ENCODE results near the gene PITX1. TPM values are rescaled to one million over a fixed set of nuclear protein-coding genes. Genes with fewer than 3 reads are reported as not detected.
A peak's percentile ranks its signal among the peaks of the same experiment; 100 is the strongest.

PITX1 gene
- total RNA-seq, 1 experiment from 2014 or later, result 45.3 TPM

DNA sequence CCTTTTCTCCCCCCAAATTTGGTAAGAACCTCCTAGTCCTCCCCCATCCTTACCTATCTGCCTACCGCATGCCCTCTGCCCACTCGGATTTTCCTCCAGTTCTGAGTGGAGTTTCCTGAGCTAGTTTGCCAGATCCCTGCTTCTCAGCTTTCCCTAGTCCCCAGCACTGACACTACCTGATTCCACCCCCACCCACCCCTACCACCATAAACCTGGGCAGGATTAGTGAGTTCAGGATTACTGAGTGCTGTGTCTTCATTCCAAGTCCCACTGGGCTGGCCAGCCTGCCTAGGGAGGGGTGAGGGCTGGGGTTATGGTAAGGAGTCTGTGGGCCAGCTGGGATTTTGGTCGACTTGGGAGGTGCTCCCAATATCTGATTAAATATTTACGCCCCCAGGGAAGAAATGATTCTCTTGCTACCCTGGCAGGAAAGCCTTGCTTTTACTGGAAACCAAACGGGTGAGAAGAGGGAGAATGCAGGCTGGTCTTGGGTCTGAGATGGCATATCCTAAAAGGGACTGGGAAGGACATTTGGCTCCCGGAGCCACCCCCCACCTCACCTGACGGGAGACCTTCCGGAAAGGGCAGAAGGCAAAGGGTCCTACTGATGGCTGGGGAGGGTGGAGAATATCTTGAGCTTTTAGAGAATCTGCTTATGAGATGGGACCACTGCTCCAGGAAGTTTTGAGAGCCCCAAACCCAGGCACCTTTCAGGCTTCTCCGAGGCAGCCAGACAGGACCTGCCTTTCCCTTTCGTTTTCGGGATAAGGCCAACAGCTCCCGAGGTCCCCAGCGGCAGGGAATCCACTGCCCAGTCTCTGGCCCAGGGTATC is 3.7 kb downstream of the PITX1 start:
- no peak for DNase-seq (ENCODE audit: extremely low read depth, low read depth)

DNA sequence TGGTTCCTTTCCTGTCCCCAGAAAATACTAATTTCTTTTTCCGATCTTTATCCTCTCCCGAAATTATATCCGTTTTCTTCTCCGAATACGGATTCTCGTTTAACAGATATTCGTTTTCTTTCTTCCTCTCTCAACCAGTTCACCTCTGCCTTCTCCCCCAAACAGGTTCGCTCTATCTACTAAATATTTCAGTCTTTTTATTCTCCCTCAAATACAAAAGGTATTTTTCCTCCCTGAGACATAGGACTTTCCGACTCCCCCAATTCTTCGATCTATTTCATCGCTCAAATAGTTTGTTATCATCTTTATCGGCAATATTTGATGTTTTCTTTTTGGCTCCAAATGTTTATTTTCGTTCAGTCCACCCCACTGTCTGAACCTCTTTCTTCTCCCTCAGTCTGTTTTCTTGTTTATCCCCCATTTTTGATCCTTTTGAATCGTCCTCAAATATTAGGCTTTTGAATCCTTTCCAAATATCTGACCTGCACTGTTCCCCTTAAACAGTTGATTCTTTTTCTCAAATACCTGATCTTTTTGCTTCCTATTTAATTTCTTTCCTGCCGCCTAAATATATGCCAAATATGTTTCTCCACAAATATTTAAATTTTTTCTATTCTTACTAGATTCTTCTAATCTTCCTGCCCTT is 4.4 kb downstream of the PITX1 start:
- no peak for DNase-seq (ENCODE audit: extremely low read depth, low read depth)

DNA sequence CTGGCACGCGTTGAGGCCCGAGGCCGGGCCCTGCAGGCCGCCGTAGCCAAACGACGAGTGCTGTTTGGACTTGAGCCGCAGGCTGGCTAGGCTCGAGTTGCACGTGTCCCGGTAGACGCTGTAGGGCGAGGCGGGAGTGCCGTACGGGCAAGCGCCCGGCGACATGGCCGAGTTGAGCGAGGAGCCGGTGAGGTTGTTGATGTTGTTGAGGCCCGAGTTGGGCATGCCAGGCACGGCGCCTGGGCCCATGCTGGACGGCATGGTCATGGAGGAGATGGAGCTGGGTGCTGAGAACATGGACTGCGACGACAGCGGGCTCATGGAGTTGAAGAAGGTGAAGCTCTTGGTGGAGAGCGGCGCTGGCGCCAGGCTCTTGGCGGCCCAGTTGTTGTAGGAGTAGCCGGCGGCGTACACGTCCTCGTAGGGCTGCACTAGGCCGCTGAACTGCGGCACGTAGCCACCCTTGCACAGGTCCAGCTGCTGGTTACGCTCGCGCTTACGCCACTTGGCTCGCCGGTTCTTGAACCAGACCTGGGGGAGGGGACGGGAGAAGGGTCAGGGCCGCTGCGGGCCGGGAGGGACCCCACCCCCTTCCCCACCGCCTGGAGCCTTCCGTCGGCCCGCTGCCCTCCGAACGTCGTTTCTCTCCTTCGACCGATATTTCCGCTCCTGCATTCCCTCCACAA is 5.1 kb downstream of the PITX1 start:
- no peak for DNase-seq (ENCODE audit: extremely low read depth, low read depth)

DNA sequence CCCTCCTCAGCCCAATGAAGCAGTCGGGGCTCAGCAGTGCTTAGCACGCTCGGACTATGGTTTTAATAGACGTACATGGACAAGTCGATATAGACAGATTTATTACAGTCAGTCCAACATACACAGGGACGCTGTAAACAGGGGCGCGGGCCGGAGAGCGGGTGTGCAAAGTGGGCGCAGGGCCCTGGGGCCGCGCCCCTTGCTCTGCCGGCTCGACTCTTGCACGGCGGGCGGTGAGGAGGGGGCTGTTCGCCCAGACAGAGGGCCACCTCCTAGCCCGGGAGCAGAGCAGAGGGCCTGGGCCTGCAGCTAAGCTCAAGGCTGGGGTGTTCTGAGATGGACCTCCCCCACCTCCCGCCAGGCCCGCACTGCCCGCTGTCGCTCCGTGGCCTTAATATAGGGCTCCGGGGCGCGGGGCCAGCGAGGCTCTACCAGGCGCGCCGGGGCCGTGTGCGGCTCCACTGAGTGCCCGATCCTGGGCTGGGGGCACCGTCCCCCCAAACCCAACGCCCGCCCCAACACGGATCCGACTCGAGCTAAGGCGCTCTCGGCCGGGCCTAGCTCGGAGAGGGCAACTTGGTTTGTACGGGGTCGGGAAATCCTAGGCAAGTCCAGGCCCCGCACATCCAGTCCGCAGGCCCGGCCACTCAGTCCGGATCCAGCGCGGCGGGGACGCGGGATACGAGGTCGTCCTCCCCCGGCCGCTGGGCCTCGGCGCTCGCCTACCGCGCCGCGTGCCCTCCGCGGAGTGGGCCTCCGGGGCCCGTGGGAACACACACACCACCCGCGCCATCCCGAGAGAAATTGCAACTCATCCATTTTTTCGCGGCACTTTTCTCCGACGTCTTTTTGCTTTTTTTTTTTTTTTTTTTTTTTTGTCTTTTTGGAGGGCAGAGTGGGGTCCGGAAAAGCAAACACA is 6.1 kb downstream of the PITX1 start:
- no peak for DNase-seq (ENCODE audit: extremely low read depth, low read depth)

DNA sequence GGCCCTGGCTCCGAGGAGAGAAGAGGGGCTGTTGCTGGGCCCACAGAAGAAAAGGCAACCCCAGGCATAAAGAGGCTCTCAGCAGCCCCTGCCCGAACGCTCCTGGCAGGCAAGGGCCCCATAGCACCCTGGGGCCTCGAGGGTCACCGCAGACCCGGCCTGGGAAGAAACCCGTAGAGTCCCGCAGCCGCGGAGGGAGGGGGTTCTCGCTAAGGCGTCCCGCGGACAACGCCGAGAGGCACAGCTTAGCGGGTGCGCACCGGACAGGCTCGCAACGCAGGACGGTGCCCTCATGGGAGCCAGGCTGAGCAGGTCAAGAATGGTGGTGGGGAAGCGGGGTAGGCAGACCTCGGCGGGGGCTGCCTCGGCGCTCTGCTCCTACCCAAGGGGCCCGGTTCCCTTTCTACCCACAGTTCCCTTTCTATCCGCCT is 6.7 kb downstream of the PITX1 start:
- no peak for DNase-seq (ENCODE audit: extremely low read depth, low read depth)

DNA sequence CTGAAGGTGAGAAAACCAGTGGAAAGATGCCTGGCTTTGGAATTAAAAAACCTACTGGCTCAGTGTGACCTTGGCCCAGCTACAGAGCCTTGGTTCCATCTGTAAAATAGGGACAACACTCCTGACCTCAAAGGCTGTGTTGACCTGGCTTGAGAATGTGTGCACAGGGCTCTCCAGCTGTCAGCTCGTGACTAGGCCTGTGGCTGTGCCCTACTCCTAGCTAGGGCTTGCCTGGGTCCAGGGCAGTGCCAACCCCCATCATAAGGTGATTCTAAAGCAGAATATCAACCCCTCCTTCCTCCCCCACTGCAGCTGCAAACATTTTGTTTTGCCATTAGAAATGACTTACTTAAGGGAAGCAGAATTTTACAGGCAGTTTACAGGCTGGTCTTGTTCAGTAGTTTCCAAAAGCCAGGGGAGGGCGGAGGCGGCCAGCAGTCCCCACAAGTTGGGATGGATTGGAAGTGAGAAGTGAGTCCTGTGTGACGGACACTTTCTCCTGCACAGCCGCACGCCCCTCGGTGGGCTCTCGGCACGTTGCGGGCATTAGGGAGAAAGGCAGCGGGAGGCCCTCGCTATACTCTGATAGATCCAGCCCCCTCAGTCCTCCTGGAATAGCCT is 7.3 kb downstream of the PITX1 start:
- no peak for DNase-seq (ENCODE audit: extremely low read depth, low read depth)

DNA sequence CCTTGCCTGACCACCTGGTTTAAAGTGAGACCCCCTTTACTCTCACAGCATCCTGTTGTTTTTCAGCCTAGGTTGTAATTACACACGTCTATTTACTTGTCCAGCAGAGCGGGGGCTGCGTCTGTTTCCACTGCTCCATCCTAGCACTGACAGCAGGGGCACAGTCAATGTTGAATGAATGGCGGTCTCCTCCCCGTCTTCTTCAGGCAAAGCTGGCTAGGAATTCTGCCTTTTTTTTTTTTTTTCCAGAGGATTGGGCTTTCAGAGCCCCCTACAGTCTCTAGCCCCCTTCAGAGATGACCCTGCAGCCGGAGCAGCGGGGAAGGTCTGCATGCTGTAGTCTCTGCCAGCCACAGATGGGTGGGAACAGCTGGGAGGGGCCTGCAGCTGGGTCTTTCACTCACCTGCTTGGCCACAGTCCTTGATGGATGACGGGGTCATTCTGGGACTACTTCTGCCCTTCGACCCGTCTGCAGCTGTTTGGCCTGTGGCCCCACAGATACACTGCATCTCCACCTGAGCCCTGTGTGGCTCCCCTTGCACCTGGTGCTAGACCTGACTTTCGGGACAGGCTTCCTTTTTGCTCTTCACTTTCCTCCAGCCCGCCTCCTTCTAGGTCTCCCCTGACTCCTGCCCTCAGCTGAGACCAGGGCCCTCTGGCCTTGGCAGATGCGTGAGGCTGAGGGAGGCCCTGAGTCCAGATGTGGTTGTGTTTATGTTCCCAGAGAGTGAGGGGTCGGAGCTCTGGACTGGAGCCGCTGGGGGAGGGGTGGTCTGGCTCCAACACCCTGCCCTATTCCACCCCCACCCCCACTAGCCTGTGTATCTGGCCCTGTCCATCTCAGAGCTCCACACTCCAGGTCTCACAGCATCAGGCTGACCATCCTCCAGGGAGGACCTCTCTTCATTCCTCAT is 8.0 kb downstream of the PITX1 start:
- no peak for DNase-seq (ENCODE audit: extremely low read depth, low read depth)

DNA sequence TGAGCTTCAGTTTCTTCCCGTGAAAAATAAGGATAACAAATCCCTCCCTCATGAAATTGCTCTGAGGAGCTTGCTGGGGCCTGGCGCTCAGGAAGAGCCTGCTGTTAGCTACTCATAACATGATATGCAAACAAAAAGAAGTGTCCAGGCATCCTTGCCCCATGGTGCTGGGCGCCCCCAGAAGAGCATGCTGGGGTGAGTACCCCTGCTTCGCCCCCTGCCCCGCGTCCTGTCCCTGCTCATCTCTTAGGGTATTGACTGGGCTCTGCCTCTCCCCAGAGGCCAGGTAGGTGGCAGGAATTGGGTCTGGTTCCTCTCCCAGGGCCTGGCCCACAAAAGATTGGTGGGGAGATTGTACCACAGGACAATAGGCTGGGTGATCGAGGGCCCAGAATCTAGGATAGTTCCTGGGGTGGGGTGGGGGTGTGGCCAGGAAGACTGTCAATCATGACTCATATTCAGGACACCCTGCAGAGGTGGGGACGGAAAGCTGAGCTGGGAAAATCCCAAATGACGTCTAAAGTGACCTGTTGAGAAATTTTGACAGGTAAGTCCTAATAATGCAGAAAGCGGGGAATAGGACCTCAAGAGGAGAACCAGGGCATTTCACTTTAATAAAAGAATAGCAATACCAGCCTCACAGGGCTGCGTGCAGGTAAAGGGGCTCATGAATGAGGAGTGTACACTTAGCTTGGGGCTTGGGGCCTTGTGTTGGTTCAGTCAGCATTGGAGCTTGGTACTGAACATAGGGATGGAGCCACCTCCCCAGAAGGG is 8.9 kb downstream of the PITX1 start:
- DNase-seq (ENCODE audit: extremely low read depth, low read depth), result peak; percentile 56

DNA sequence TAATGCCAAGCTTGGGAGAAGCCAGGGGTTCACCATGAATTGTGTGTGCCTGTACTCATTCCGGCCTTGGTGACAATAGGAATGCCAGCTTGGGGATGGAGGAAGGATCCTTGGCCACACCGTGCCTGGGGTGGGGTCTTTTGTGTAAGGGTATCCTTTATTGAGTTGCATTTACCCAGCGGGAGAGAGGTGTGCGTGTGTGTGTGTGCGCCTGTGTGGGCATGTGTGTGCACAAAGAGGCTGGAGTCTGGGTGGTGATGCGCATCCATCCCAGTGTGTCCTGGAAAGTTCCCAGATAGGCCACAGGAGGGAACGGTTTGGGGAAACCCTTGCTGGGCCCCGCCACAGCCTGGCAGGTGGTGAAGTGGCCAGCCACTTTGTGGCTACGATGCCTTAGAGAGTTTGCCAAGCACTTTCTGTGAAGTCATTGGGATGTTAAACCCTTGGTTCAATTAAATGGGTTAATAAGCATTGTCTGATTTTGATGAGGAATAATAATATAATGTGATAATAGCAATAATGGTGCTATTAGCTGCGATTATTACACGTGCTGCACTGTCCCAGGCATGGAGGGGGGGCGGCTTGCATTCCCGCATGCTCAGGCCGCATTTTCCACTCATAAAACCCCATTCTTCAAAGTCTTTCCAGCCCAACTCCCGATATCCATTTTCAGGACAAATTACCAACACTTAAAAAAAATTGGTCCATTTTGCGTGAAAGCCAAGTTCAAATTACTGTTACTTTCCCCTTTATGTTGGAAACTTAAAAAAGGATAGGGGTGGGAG is 13.7 kb downstream of the PITX1 start:
- DNase-seq (ENCODE audit: extremely low read depth, low read depth), result no peak

DNA sequence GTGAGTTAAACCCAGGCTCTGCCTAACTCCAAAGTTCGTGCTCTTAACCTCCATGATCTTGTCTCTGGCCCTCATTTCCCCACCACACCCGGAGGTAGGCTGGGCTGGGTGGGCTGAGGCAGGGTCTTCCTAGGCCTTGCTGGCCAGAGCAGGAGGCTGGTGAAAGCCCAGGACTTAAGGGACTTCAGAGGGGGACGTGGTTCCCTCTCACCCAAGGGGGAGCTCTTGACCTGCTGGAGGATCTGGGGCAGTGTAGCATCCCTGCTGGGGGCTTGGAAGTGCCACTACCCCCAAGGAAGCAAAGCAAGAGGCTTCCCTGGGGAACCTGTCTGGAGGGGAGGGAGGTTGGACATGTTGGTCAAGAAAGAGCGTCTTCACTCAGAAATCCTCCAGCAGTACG is 14.7 kb downstream of the PITX1 start:
- no peak for DNase-seq (ENCODE audit: extremely low read depth, low read depth)

DNA sequence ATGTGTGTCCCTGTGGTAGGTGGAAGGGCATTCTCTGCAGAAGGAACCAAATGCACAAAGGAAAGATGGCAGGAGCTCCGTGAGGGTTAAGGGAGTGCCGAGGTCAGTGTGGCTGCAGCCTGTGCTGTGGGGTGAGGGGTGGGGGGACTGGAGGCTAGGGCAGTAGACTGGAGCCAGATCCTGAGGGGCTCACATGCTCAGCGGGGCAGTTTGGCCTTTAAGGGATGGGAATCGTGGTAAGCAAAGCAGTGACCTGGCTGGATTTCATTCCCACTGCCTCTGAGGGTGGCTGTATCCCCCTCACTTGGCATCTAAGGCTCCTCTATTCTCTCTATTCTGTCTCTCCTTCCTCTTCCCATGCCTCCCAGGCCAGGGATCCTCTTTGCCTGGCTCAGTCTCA is 15.6 kb downstream of the PITX1 start:
- no peak for DNase-seq (ENCODE audit: extremely low read depth, low read depth)

DNA sequence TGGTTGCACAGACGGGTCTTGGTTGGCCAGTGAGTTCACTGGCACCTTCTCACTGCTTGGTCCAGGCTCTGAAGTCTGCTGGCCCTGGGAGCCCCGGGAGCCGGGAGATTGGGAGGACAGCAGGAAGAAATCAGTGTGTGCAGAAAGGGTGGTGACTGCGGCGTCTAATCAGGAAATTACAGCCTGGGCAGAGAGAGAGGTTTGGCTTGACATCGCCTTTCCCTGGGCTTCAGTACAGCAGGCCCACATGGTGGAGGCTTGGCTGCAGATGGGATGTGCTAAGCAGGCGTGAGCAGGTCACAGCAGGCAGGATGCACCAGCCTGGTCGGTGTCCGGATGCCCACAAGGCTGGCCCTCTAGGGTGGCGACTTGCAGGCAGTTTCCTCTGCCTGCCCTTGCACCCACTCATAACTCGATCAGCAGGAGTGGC is 17.2 kb downstream of the PITX1 start:
- DNase-seq (ENCODE audit: extremely low read depth, low read depth), result no peak

DNA sequence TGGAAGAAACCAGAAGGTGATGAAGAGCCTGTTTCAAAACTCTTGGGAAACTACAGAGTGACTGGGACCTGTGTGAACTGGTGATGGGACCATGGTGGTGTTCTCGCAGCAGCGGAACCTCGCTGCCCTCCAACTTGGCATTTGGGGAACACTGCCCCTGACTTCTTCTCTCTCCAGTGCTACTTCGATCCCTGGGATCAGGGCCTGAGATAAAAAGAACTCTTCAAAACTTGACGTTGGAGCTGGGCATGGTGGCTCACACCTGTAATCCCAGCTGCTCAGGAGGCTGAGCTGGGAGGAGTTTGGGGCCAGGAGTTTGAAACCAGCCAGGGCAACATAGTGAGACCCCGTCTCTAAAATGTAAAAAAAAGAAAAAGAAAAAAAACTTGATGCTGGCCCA is 18.1 kb downstream of the PITX1 start:
- DNase-seq (ENCODE audit: extremely low read depth, low read depth), result no peak

DNA sequence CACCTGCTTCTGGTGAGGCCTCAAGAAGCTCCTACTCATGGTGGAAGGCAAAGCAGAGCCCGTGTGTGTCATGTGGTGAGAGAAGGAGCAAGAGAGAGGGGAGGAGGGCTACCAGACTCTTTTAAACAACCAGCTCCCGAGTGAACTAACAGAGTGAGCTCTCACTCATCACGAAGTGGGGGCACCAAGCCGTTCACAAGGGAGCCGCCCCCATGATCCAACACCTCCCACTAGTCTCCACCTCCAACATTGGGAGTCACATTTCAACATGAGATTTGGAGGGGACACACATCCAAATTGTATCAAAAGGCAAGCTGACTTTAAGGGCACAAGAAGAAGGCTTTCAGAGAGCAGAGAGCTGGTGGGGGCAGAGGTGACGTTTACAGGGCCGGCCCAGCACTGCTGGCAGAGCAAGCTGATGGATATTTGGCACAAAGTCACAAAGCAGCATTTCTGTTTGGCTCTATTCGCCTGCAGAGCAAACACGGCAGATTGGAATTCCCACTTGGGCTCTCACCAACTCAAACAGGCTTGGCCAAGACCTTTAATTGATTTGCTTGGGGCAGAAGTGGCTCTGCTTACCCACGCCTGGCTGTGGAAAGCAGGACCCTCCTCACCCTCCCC is 20.0 kb downstream of the PITX1 start:
- no peak for DNase-seq (ENCODE audit: extremely low read depth, low read depth)

DNA sequence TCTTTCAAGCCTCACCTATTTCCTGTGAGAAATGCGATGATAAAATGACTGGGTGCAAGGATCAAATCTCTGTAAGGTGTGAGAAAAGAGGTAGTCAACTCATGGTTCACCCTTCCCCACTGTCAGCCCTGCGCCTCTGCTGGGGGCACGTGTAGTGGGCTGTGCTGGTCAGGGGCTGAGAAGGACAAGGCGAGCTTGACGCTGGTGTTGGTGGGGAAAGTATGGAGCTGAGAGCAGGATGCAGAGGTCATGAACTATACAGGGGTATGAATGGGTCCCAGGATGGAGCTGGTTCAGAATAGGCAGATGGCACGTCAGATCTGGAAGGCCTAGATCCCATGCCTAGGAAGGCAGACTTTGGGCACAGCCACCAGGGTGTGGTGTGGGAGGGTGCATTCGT is 20.6 kb downstream of the PITX1 start:
- DNase-seq (ENCODE audit: extremely low read depth, low read depth), result no peak

DNA sequence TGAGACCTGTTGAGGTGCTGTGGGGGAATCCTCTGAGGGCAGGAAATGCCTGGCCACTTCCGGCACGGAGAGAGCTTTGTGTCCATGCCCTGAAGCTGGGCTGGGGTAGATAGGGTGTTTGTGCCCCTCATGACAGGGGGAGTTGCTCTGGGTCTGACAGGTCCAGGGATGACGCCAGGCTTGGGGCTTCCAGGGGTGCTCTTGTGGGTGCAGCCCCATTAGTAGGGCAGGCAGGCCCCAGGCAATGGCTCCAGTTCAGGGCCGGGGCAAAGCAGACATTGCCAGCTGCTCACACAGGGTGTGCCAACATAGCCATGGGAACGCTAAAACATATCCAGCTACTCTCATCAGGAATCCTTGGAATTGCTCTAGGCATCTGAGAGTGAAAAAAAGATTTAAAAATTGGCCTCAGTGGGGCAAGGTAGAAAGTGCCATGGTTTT is 21.1 kb downstream of the PITX1 start:
- no peak for DNase-seq (ENCODE audit: extremely low read depth, low read depth)

DNA sequence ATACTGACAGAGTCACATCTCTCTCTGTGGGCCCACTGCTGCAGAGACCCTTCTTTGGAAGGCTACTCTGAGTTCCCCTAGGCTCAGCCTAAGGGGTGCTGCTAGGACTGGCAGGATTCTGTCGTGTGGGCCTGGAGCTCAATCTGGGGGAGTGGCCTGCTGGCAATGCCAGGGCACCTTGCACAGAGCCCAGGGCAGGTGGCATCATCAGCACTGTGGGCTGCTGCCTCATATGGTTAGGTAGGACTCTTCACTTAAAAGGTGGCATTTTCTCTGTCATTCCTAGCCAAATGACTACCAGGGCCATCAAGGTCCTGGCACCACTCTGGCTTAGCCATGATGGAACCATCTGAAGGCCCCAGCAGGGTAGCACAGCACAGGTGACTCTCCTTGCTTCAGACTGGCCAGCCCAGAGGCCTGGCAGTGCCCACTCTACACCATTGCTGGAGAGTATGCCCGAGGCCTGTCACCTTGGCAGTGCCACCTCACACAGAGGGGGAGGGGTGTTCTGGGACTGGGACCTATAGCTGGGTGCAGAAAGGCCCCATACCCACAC is 21.9 kb downstream of the PITX1 start:
- DNase-seq (ENCODE audit: extremely low read depth, low read depth), result no peak
